HPDE6-E6E7 (cell line): ENCODE data around the gene ARHGAP45.
"Not testable (repeated sequence)": the region's sequence is repeated elsewhere in the genome, so short reads cannot be mapped to it uniquely, and the experiment has no call there.

ENCODE experiments used
- DNase-seq: peaks from one replicate; pipeline ENCODE4 v3.0.0; 2011; ENCODE audit warnings: missing footprints; ENCODE audit errors: extremely low spot score

ARHGAP45 gene

DNA sequence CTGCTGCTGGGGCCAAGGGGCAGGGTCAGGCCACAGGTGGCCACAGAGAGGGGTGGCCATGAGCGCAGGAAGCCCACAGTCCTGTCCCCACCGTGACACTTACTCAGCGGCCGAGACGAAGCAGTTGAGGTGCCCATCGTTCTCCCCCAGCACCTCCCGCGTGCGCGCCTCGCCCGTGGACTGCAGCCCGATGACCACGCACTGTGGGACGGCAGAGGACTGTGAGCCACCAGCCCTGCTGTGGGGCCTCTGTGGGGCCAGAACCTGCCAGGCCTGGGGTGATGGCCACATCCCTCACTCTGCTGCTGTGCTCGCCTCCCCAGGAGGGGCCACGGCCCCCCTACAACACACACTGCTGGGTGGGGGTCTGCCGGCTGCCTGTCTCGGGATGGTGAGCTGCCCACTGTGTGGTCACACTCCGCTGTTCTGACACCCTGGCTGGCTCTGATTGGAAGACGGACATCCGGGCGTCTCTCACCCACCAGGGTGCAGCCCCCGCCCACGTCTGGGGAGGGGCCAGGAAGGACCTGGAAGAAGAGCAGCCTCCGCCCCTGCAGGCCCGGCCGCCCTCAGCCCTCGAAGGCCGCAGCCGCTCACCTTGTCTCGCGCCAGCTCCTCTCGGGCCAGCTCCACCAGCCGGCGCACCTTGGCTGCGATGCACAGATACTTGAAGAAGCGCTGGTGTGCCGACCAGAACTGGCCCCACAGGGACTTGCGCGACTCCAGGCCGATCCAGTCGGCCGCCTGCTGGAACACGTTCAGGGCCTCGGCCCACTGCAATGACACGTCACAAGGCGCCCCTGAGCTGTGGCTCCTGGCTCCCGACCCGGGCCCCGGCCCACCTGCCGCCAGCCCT, 50.0 kb downstream of the ARHGAP45 start:
- no peak for DNase-seq

DNA sequence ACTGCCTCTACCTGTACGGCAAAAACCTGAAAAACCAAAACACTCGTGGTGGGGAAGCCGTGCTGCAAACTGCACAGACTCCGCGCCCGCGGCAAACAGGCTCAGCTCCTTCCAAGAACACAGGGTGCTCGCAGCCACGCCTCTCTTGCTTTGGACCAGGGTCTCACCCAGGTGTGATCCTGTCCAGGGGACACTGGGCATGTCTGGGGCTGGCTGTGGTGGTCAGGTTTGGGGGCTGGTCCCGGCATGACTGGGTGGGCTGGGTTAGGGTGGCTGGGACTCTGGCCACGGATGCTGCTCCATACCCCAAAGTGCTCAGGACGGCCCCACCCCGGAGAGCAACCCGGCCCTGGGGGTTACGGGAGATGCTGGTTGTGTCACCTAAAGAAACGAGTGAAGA, 50.7 kb downstream of the ARHGAP45 start:
- no peak for DNase-seq

DNA sequence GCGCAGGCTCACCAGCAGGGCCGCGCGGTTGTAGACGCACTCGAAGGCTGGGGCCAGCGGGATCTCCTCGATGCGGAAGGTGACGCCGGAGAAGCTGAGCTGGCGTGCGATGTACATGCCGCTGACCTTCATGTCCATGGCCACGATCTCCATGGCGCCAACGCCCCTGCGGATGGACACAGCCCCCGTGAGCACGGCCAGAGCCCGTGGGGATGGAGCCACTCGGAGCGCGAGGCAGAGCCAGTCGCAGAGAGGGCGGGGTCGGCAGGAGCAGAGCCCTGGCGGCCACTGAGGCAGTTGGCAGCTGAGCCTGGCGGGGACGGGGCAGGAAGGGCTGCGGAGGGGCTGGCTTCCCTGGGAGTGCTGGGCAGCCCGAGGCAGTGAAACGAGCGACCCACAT, 52.0 kb downstream of the ARHGAP45 start:
- no peak for DNase-seq

DNA sequence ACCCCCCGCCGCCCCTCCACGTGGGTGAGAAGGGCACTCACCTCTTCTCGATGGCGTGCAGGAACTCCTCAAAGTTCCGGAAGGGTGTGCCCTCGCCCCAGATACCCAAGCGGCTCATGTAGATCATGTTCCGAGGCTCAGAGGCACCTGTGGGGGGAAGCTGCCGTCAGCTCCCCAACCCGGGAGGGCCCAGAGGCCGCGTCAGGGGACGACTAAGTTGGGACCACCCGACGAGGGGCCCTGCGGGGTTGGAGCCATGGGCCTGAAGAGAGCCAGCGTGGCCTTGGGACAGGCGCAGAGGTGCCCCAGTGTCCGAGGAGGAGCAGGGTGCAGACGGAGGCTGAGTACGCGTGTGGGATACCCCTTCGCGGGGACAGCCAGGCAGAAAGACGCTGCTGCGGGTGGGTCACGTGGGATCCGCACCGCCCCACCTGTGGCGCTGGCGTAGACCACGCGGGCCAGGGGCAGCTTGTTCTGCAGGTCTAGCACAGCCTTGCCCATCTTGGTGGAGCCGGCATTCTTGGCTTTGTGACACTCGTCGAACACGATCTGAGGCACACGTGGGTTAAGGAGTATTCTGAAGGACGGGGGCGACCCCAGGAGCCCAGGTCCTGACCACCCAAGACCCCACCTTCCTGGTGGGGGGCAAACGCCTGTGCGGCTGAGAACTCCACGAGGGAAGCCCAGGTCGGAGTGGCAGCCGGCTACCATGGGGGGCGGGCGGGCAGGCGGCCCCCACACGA, 52.7 kb downstream of the ARHGAP45 start:
- DNase-seq = no peak

DNA sequence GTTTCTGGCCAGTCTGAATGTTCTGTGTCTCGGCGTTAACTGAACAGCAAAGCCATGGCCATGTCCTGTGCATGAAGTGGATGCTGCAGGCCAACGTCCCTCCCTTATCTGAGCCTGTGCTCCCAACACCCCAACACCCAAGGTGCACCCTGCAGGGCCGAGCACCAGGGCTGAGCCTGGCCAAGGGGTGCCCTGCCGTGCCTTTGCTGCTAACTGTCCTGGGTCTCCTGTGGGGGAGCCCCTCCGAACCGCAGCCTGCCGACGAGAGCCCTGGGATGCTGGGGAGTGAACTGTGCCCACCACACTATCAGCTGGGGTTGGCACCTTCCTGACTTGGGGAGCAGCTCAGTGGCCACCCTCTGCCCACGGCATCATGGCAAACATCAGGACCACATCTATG, 54.4 kb downstream of the ARHGAP45 start:
- no peak for DNase-seq

DNA sequence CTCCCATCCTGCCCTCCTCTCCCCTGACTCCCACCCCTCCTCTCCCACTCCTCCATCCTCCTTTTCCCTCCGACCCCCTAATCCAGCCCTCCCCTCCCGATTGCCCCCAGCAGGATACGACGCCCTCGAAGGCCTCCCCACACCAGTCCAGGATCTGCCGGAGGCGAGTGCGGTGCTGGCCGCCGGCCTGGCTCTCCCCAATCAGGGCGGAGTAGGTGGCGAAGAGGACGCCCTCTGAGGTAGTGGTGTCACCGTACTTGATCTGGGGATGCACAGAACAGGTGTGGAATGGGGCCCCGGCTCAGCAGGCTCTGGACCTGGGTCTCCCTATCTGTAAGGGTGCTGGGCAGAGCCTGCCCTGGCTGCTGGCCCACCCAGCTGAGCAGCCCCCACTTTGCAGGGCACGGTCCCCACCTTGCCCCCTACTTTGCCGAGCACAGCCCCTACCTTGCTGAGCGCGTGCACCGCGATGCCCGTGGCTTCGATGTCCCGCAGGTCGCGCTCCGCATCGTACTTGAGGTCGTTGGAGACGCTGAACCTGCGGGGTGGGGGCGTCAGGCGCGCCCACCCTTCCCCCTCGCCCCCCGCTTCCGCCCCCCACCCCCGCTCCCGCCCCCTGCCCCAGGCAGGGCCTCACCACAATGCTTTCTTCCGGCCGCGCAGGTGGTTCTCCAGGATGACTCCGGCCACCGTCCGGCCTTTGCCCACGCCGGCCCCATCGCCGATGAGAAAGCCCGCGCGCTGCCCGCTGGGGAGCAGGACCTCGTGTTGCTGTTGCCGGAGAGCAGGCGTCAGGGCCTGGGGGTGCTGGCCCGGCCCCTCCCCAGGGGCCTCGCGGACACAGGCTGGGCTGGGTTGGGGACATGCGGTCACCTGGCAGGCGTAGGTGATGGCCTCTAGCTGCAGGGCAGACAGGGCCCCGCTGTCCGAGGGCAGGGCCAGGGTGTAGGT, 55.3 kb downstream of the ARHGAP45 start:
- DNase-seq = no peak

DNA sequence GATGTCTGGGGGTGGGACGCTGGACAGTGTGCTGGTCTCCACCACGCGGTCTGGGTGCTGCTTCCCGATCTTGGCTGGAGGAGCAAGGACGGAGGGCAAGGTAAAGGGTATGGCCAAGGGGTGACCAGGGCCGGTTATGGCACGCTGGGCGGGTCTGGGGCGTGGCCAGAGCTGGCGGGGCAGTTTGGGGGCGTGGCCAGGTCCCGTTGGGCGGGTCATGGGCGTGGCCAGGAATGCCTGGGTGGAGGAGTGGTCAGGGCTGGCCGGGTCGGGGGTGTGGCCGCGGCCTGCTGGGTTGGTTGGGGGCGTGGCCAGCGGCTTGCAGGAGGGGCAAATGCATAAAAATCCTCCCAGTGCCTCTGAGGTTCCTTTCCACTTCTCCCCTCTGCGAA, 56.0 kb downstream of the ARHGAP45 start:
- peak; percentile 80 for DNase-seq

DNA sequence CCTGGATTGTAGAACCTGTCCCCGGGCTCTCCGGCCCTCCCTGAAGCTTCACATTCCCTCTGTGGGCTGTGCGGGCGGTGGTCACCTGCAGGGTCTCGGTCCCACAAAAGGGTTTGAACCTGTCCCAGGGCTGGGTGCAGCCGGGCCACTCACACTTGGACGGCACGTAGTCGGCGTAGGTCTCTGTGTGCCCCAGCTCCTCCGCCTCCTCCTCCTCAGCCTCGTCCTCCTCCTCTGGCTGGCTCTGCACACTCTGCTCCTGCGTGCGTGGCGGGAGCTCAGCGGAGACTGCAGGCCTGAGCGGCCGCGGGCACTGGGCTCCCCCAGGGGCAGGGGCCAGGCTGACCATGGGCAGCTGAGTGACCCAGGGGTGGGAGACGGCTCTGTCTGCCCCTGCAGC, 56.4 kb downstream of the ARHGAP45 start:
- DNase-seq = no peak

DNA sequence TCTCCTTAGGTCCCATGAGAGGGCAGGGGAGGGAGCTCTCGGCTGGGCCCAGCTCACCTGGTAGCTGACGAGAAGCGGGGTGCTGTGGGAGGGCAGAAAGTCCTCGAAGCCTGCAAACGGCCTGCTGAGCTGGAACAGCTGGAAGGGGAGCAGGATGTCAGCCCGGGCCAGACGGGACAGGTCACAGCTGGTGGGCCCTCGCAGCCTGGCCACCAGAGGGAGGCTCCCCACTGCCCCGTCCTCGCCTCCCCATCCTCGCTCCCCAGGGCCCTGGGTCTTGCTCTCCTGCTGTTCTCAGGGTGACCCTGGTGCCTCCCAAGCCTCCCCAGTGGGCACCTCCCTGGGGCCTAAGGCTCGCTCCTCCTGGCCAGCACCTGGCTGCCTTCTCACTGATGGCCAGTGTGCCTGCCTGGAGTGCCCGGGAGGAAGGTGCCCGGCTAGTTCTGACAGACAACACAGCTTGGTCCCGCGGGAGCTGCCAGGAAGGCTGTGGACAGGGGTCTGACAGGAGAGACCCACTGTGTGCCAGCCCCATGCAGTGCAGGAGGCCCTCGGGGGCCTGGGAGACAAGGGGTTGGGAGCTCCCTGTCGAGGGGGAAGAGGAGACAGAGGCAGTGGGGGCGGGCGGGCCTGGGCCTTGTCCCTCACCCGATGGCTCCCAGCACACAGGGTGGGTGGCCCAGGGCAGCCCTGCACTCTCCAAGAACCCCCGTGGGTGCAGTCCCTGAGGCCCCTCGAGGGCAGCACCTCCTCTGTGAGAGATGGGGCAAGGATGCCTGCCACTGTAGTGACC, 57.1 kb downstream of the ARHGAP45 start:
- no peak for DNase-seq

DNA sequence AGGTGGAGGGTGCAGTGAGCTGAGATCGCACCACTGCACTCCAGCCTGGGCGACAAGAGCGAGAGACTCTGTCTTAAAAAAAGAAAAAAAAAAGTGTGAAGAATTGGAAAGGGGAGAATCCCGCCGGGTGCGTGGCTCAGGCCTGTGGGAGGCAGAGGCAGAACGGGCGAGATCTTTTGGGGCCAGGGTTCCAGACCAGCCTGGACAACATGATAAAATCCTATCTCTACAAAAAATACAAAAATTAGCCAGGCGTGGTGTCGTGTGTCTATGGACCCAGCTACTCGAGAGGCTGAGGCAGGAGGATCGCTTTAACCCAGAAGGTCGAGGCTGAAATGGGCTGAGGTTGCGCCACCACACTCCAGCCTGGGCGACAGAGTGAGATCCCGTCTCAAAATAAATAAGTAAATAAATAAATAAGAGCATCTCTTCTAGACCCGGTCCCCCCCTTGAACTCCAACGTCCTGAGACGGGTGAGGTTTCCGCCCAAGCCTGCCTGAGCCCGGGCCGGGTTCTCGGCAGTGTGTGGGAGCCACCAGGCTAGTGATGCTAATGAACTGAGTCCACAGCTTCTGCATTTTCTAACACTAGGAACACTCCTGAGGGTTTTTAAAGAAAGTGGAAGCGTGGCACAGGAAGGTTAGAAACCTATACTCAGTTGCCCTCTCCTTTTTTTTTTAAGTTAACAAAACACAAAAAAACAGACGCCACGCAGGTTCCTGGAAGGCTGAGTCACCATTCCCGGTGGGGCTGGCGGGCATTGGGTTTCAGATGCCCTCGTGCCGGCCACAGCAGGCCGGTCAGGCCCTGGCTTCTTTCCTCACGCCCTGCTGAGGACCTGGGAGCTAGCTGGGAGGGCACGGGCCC, 58.9 kb downstream of the ARHGAP45 start:
- no peak for DNase-seq

DNA sequence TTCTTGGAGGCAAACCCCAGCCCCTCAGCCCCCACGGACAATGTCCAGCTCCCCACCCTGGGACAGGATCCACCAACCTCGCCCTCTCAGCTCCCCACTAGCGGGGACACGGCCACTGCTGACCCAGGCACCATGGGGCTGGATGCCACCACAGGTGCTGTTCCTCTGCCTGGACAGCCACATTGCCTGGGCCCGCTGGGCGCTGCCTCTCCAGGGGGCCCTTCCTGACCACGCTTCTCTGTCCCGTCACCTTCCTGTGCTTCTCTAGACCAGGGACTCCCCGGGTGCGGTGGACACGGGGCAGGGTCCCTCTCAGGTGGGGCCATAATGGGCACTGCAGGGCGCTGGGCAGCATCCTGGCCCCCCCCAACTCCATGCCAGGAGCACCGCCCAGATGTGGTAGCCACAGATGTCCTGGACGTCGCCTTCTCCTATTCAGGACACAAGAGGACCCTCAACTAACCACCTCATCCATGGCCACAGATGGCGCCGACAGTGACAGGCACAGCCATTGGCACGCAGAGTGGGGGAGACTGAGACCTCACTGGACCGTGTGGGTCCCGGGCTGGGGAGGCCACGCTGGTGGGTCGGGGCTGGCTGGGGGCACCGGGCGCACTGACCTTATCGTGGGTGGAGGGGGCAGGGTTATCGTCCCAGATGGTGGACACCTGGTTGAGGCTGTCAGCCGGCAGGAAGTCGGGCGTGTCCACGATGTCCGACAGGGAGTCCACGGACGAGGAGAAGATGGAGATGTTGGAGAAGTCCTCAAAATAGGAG, 60.2 kb downstream of the ARHGAP45 start:
- DNase-seq = no peak

DNA sequence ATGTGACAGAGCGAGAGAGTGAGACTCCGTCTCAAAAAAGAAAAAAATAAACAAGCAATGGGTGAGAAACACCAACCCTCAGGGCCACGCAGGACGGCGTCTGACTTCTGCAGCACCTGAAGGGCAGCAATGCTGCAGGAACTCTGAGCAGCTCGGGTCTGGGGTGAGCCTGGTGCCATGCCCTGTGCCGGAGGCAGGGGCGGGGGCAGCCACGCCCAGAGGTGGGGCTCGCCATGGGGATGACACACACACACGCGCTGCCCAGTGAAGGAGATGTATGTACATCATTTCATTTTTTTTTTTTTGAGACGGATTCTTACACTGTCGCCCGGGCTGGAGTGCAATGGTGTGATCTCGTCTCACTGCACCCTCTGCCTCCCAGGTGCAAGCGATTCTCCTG, 61.1 kb downstream of the ARHGAP45 start:
- no peak for DNase-seq

DNA sequence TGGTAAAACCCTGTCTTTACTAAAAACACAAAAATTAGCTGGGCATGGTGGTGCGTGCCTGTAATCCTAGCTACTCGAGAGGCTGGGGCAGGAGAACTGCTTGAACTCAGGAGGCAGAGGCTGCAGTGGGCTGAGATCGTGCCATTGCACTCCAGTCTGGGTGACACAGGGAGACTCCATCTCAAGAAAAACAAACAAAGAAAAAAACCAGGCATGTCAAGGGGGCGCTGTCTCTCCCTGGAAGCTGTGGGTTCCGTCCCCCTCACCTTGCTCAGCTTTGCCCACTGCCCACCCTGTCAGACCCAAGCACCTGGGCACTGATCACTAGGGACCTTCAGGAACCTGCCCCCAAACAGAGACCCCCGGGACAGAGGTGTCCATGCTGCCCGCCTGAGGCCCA, 62.1 kb downstream of the ARHGAP45 start:
- not testable (repeated sequence) for DNase-seq

DNA sequence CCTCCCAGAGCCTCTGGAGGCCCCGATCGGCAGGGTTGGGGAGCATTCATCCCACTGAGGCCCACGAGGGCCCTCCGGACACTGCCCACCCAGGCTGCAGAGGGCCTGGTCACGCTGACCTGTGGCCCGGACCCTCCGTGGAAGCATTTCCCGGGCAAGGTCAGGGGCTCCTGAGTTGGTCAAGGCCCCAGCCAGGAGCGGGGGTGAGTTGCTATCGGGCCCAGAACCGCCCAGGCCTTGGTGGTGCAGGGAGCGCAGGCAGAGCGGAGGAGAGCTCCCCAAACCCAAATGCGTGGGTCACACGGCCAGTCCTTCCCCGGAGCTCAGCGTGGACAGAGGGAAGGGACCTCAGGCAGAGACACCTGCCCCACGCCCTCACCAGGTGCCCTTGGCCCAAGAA, 62.6 kb downstream of the ARHGAP45 start:
- no peak for DNase-seq

DNA sequence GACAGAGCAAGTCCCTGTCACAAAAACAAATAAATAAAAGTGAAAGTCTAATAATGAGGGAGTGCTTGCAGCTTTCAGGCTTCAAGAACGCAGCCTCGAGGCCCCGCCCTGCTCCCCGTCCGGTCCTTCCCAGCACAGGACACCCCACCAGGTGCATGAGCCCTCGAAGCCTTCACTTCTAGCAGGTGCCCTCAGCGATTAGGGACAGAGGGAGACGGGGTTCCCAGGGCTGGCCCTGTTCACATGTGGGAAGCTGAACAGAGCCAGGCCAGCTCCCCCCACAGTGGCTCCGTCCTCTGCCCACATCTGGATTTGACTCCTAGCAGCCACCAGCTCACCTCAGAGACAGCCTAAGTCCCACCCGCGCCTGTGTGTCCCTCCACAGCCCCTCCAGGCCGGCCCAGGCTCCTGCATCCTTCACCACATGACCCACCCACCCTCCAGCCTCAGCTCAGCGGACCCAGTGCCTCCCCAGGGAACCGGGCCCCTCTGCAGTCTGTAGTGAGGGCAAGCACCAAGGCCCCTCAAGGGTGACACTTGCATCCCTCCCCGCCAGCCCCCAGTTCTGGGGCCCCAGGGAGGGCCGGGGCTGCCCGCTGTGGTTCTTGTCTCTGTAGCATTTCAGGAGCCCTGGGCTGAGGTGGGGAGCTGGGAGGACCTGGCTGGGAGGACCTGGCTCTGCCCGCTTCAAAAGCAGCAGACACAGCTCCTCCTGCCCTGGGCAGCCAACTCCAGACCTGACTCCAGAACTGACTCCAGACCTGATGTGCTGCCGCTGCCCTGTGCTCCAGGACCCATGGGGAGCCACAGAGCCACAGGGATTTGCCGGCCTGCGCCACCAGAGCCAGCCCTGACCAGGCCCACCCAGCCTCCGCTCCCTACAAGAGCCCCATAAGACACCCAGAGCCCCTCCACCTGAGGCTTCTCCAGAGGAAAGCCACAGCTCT, 64.1 kb downstream of the ARHGAP45 start:
- no peak for DNase-seq

DNA sequence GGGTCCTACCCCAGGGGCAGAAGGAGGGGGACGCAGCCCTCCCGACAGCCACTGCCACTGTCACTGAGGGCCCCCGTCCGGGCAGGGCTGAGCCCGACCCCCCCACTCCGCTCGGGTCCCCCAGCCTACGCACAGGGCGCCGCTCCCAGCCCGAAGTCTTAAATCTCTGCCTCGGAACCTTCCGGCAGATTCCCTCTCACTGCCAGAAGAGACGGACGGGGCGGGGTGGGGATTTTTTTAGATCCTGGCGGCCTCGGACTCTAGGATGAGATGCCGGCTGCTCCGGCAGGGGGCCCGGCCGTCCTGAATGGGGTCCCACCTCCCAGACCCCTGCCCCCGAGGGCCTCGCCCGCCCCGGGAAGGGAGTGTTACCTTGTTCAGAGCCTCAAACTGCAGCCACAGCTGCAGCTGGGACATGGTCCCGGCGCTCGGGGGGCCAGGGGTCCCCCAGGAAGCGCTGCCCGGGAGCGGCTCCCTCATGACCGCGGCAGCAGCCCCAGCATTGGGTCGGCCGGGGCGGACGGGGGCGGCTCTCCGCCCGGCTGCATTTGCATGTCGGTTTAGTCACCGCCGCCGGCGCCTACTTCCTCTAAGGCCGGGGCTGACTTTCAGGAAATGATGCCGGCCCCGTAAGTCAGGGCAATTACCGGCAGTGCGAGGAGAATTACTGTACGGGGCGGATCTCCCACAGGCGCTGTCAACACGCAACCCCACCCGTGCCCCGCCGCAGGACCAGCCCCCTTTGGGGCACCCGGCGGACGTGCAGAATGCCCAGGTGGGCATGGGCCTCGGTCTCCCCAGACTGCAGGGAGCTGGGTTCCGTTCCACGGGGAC, 65.0 kb downstream of the ARHGAP45 start:
- DNase-seq = peak; percentile 90
